Activated CD4-positive, alpha-beta T cell treated with anti-CD3 and anti-CD28 coated beads for 1 hour (primary cell): ENCODE data around the gene MRPL40.

ENCODE experiments used
- DNase-seq: peaks from one replicate; pipeline ENCODE4 v3.0.0-alpha.2; 2020

The MRPL40 gene

GRCh38 chr22:19432133-19432851 lies at the start of gene MRPL40:
Gene MRPL40 (plus strand): TSS chr22:19432545. CDS start chr22:19432555, 10 bp downstream.
- peak; percentile 76 for DNase-seq

DNA sequence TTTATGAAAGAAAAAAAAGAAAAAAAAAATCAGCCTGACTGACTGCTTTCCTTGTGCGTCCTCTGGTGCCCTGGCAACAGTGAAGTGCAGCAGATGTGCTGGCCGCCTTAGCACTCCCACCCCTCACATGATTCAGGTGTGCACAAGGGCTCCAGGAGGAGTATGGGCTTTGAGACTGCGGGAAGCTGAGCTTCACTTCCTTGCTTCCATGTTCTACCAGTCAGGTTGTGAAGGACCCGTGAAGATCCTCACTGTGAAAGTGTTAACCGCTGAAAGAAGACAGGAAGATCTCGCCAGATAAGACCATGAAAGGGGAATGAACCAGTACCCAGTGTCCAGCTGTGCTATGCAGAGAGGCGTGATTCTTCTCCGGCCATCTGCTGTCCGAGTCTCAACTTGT lies 49.1 kb upstream of the MRPL40 start:
- DNase-seq: no peak

GRCh38 chr22:19385221-19385906 lies 47.0 kb upstream of the MRPL40 start:
- DNase-seq: no peak

DNA sequence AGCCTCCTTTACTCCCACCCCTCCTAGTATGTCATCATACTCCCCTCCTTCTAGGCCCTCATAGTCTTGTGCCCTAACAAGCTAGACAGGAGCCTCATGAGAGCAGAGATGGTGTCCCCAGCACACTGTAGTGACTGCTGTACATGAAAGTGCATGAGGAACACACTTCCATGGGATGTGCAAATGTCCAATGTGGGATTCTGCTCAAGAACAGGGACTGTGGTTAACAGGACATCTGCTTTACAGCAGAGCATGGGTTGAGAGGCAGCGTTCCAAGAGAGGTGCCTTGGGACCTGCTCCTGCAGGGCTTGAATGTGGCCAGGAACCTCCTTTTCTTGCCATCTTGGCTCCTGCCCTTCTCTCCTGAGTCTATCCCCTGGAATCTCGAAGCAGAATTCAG lies 46.1 kb upstream of the MRPL40 start:
- DNase-seq: no peak

DNA sequence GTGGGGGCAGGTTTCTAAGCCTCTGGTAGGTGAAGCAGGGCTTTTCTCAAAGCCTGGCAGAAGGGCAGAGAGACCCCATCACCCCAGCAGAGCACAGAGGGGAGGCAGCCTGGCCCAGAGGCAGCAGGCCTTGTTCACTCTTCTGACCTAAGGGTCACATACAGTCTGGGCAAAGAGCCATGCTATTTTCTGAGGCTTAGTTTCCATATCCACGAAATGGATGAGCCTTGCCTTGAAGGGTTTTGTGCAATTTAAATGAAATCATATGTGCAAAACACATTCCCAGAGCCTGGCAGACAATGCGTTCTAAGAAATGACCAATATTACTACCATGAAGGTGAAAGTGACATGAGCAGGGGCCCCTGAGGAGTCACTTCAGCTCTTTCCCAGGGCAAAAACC lies 45.3 kb upstream of the MRPL40 start:
- DNase-seq: no peak

DNA sequence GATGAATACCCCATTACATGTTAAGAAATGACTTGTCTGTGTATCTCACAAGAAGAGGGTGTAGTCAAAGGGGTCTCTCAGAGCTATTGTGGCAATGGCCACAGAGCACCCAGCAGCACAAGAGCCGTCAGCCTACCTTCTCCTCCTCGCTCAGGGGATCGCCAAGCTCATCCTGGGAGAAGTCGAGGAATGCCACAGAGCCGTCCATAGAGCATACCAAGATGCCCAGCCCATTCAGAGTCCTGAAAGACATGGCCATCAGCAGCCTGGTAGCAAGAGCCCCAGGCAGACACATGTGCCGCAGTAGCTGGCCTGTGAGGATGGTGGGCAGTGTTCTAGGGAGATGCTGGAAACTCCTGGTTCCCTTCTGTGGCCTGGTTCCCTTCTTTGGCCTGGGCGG lies 44.8 kb upstream of the MRPL40 start:
- no peak for DNase-seq

GRCh38 chr22:19393704-19394103 lies 38.6 kb upstream of the MRPL40 start:
- no peak for DNase-seq

- no peak for DNase-seq
These were observed 37.9 kb upstream of the MRPL40 start for GRCh38 chr22:19394274-19395050.

DNA sequence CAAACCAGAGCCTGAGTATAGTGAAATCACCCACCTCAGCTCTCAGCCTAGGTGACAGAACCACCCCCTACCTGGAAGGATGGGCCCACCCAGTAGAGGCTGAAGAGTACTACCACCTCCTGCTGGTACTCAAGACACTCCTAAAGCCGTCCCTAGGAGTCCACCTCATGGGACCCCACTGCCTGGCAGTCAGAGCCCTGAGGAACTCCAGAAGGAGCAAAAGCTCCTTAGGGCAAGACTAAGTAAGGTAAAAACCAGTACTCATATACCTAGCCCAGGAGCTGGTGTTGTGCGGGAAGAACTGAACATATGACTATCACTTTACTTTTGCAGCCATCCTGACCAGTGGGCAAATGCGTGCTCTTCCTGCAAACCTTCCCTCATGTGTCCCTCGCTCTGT lies 37.1 kb upstream of the MRPL40 start:
- DNase-seq: no peak

DNA sequence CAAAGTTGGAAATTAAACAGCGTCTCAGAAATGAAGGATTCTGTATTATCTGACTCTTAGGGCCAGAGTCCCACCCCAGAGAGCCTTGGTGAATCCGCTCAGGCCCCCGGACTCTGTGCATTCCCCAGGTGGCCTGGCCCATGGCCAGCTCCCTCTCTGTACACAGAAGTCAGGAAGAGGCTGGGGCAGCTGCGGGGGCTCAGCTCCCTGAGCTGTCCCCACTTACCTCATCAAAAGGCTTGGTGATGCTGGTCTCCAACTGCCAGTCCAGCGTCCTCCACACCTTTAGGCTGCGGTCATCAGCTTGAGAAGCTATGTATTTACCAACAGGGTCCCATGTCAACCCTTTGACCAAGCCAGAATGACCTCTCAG lies 35.8 kb upstream of the MRPL40 start:
- DNase-seq: no peak

- no peak for DNase-seq
These were observed 35.2 kb upstream of the MRPL40 start for GRCh38 chr22:19396934-19397733.

- DNase-seq: no peak
These were observed 34.6 kb upstream of the MRPL40 start for GRCh38 chr22:19397734-19398104.

DNA sequence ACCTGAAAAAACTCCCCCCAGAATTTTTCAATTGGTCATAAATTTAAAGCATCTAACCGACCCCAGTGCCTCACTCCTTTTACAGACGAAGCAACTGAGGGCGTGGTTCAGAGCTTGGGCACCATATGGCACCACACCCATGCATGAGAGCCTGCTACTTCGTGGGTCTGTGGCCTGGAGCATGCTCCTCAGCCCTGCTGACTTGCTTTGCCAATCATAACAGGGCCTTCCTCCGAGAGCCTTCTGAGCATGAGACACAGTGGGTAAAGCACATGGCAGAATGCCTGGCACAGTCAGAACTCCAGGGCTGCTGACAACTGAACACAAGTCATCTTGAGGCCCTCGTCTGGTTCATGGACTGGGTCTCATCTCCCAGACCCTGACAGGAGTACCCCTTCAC lies 34.1 kb upstream of the MRPL40 start:
- DNase-seq: no peak

DNA sequence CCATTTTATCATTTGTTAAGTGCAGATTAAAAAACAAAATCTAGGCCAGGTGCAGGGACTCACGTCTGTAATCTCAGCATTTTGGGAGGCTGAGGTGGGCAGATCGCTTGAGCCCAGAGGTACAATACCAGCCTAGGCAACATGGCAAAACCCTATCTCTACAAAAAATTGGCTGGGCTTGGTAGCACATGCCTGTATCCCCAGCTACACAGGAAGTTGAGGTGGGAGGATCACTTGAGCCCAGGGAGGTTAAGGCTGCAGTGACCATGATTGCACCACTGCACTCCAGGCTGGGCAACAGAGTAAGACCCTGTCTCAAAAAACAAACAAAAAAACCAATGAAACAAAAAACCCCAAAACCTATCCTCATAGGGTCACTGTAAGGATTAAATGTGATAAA lies 33.7 kb upstream of the MRPL40 start:
- no peak for DNase-seq

DNA sequence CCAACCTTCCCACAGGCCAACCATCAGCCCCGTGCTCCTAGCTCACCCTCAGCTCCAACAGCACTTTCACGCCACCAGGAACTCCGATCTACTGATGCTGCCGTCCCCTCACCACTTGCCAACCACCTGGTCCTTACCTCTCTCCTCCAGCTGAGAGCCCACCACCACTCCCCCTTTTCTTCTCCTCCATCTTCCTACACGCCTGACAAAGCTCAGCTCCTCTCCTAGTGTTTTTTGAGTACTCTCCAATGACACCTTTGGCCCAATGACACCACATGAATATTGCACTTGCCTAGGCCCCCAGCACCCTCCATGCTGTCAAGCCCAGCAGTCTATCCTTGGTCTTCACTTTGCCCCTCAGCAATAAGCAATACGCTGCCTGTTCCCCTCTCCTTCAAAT lies 31.5 kb upstream of the MRPL40 start:
- DNase-seq: no peak

DNA sequence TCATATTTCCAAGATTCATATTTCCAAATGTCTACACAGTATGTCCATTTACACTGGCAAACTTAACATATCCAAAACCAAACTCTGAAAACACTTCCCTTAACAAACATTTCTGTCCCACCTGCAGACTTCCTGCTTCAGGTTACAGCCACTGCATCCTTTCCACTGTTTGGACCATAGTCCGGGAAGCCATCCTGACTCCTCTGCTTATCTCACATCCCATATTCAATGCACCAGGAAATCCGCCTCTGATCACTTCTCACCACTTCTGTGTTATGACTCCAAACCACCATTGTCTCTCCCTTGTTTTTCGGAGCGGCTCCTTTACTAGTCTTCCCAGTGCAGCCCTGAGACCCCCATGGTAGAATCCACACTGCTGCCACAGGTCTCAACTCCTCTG lies 30.9 kb upstream of the MRPL40 start:
- no peak for DNase-seq

DNA sequence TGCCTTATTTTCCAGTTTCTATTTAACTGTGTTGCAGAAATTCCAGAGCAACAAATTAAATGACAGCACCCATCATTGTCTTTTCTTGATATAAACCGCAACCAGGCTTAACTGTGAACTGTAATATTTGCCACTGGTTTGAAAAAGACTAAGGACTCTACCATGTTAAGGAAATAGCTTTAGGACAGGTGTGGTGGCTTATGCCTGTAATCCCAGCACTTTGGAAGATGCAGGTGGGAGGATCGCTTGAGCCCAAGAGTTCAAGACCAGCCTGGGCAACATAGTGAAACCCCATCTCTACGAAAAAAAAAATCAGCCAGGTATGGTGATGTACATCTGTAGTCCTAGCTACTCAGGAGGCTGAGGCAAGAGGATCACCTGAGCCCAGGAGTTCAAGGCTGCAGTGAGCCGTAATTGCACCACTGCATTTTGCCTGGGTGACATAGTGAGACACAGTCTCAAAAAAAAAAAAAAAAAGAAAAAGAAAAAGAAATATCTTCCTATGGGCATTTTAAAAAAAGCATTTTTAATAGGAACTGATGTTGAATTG lies 29.6 kb upstream of the MRPL40 start:
- no peak for DNase-seq

DNA sequence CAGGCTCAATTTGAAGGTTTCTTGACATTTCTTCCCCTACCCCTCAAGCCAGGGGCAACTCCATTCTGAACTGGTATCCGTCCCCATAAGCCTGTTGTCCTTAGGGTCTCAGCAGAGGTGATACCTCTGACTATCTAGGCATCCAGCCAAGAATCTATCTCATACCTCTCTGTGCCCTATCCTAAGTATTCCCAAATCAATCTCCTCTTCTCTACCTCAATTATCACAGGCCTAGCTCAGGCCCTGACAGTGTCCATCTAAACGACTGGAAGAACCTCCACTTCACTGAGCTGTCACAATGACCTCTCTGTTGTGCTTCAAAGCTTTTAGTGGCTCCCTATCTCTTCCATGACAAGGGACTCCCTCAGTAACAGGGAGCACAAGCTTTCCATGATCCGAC lies 27.7 kb upstream of the MRPL40 start:
- no peak for DNase-seq

- DNase-seq: no peak
These were observed 27.2 kb upstream of the MRPL40 start for GRCh38 chr22:19405133-19405532.

GRCh38 chr22:19405652-19406051 lies 26.7 kb upstream of the MRPL40 start:
- no peak for DNase-seq

- no peak for DNase-seq
These were observed 26.0 kb upstream of the MRPL40 start for GRCh38 chr22:19406281-19406811.

DNA sequence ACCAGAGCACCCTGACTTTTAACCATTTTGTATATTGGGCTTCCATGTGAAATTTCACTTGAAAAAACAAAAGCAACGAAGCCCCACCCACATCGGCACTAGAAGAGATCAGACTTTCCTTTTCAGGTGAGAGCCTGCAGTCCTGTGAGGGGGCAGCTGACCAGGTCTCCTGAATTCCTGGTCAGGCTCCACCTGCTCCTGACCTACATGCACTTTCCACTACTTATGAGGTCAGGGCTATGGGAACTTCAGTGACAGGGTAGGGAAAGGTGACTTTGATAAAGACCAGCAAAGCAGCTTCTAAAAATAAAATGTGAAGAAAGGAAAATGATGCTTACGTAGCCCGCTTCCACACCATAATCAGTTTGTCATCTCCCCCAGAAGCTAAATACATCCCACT lies 25.5 kb upstream of the MRPL40 start:
- no peak for DNase-seq
